GM18873 (cell line): ENCODE data around the gene LIG4.
"Not testable (repeated sequence)": the region's sequence is repeated elsewhere in the genome, so short reads cannot be mapped to it uniquely, and the experiment has no call there.

Source experiments
- ATAC-seq: cut with Tn5 transposase; IDR thresholded peaks from one replicate; pipeline ENCODE4 v1.9.1; 2021; ENCODE audit warnings: mild to moderate bottlenecking, moderate library complexity, moderate number of reproducible peaks; ENCODE audit not compliant: unreplicated experiment, low FRiP score

The LIG4 gene

GRCh38 chr13:108215436-108215835 is at the start of gene LIG4:
Gene LIG4 (minus strand): TSS chr13:108215536. CDS start chr13:108211268, 4,268 bp downstream.
- peak; percentile 55 for ATAC-seq

GRCh38 chr13:108263621-108264355 is 48.5 kb upstream of the LIG4 start:
- no peak for ATAC-seq

- ATAC-seq, result no peak
These were observed 41.9 kb upstream of the LIG4 start for GRCh38 chr13:108257248-108257647.

- ATAC-seq, result no peak
These were observed 33.8 kb upstream of the LIG4 start for GRCh38 chr13:108249150-108249549.

- ATAC-seq, result no peak
These were observed 15.0 kb upstream of the LIG4 start for GRCh38 chr13:108230377-108230776.

GRCh38 chr13:108227651-108228272 is 12.4 kb upstream of the LIG4 start:
- ATAC-seq, result no peak

- peak; percentile 14 for ATAC-seq
These were observed 10.8 kb upstream of the LIG4 start for GRCh38 chr13:108226184-108226583.

GRCh38 chr13:108225440-108225839 is 10.1 kb upstream of the LIG4 start:
- peak; percentile 67 for ATAC-seq

GRCh38 chr13:108223687-108224503 is 8.6 kb upstream of the LIG4 start:
- no peak for ATAC-seq

- no peak for ATAC-seq
These were observed 4.7 kb upstream of the LIG4 start for GRCh38 chr13:108220041-108220440.

- ATAC-seq, result peak; percentile 84
These were observed 3.0 kb upstream of the LIG4 start, which contains the start of gene ABHD13 for GRCh38 chr13:108218044-108218974. Gene ABHD13 (plus strand): TSS chr13:108218392. CDS start chr13:108229219, 10,827 bp downstream.

- ATAC-seq, result not testable (repeated sequence)
These were observed 2.1 kb upstream of the LIG4 start for GRCh38 chr13:108217307-108218043.

- ATAC-seq, result no peak
These were observed 680 bp downstream of the LIG4 start for GRCh38 chr13:108214441-108215271.

- no peak for ATAC-seq
These were observed 1.4 kb downstream of the LIG4 start for GRCh38 chr13:108213946-108214345.

GRCh38 chr13:108212886-108213285 is 2.5 kb downstream of the LIG4 start:
- ATAC-seq, result peak; percentile 54

GRCh38 chr13:108210551-108210950 is 4.8 kb downstream of the LIG4 start:
- ATAC-seq, result no peak

- ATAC-seq, result no peak
These were observed 14.4 kb downstream of the LIG4 start for GRCh38 chr13:108200781-108201398.

- ATAC-seq, result no peak
These were observed 19.5 kb downstream of the LIG4 start for GRCh38 chr13:108195861-108196260.
